Nucleus accumbens (tissue), 56 donors: ENCODE results near the gene PCDH11Y.
"Not testable (repeated sequence)": the region's sequence is repeated elsewhere in the genome, so short reads cannot be mapped to it uniquely, and the experiment has no call there.

Experiments
- DNase-seq, 56 donors: peaks; one replicate each; lab custom pipeline; 2025; lab: John Stamatoyannopoulos, UW

Gene PCDH11Y

DNA sequence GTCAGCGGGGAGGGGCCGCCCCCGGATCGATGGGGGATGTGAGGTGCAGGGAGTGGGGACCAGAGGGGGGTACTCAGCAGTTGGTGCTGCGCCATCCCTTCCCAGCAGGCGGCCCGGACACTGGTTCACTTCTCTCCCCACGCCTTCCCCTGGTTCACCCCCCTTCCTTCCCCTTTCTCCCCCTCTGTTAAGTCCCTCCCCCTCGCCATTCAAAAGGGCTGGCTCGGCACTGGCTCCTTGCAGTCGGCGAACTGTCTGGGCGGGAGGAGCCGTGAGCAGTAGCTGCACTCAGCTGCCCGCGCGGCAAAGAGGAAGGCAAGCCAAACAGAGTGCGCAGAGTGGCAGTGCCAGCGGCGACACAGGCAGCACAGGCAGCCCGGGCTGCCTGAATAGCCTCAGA lies at the start of gene PCDH11Y:
Gene PCDH11Y, plus strand, starts transcription at position 240 of the 400 bp plus-strand sequence. CDS start 56,804 bp downstream, outside the sequence.
- peak in 17 of 56 donors; percentile 0 to 35 (median 0) for DNase-seq

DNA sequence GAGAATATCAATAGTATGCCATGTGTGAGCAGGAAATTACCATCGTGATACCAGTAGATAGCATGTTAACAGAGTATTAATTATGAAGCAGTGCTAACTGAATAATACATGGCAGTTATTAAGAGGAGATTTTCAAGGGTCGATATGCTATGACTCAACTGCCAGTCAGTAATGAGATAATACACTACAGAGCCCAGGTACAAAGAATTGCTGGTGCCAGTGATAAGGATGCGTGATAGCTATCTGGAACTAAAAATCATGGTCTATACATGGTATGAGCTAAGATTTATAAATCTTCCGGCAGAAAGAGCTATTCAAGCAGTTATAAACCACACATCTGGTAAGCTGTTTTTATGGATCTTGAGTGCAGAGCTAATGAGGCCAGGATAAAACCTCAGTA lies 32.2 kb upstream of the PCDH11Y start:
- not testable (repeated sequence) for DNase-seq

GRCh38 chrY:4991743-4992400 lies 8.2 kb upstream of the PCDH11Y start:
- not testable (repeated sequence) for DNase-seq

GRCh38 chrY:4994892-4995291 lies 5.2 kb upstream of the PCDH11Y start:
- not testable (repeated sequence) for DNase-seq

DNA sequence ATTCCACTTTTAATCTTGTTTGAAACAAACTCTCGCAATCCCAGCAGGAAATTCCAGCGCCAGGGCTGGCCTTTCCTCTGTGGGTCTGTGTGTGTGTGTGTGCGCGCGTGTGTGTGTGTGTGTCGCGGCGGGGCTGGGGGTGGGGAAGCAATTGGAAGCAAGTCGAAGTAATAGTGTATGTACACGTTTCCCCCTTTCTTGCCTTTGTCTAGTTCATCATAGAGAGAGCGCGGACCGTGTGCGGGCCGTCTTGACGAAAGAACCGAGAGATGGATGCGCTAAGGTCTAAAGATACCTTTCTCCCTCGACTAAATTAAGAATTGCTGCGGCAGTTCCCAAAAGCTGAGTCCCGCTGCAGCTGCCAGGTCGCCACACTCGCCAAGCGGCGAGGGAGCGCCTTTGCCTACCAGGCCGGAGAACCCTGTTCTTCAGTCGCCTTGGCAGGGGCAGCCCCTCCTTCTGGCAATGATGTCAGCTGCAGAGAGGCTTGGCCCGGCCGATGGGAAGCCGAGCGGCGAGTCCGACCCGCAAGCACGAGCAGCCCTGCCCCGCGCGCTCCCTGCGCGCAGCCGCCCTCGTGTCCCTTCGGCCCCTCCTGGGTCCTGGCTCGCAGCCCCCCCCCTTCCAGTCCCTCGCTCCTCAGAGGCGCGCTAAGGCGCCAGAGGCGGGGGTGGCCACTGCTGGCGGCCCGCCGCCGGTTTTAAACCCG lies 2.5 kb downstream of the PCDH11Y start:
- peak in 2 of 56 donors; percentile 0 for DNase-seq

- DNase-seq: not testable (repeated sequence)
These were observed 39.0 kb downstream of the PCDH11Y start for GRCh38 chrY:5038972-5039523.

GRCh38 chrY:5083017-5083416 lies 82.9 kb downstream of the PCDH11Y start:
- not testable (repeated sequence) for DNase-seq

DNA sequence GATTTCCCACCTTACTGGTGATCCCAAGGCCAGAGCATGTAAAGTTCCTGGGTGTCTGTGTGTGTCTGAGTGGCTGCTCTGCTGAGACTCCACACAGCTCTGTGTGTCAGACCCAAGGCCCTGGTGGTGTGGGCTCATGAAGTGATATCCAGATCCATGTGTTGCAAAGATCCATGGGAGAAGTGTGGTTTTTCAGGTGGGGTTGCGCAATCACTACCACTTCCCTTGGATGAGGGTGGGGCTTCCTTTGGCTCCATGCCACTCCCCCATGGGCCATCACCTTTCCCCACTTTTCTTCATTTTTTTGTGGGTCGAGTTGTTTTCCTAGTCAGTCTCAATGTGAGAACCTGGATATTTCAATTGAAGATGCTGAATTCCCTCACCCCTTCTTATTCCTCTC lies 182.9 kb downstream of the PCDH11Y start:
- not testable (repeated sequence) for DNase-seq

DNA sequence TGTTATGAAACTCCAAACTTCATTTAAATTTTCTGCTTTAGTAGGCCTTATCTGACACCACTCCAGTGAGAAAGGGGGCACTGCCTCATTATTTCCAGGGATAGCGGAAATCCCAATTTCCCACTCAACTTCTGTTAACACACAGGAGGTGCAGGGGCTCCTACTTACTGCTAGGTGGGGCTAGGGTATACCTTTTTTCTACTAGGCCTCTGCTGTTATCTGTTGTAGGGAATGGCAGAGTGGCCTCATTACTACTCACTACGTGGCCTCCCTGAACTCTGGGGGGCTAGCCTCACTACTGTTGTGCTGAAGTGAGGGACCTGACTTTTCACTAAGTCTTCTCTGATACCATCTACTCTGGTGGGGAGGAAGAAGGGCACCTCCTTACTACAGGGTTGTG lies 215.0 kb downstream of the PCDH11Y start:
- not testable (repeated sequence) for DNase-seq

DNA sequence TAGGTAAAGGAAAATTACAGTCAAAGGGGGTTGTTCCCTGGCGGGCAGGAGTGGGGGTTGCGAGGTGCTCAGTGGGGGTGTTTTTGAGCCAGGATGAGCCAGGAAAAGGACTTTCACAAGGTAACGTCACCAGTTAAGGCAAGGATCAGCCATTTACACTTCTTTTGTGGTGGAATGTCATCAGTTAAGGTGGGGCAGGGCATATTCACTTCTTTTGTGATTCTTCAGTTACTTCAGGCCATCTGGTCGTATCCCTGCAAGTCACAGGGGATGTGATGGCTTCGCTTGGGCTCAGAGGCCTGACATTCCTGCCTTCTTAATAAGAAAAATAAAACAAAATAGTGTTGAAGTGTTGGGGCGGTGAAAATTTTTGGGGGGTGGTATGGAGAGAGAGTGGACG lies 324.8 kb downstream of the PCDH11Y start:
- not testable (repeated sequence) for DNase-seq

- not testable (repeated sequence) for DNase-seq
These were observed 342.1 kb downstream of the PCDH11Y start for GRCh38 chrY:5342220-5342619.

GRCh38 chrY:5543705-5544104 lies 543.6 kb downstream of the PCDH11Y start:
- not testable (repeated sequence) for DNase-seq

DNA sequence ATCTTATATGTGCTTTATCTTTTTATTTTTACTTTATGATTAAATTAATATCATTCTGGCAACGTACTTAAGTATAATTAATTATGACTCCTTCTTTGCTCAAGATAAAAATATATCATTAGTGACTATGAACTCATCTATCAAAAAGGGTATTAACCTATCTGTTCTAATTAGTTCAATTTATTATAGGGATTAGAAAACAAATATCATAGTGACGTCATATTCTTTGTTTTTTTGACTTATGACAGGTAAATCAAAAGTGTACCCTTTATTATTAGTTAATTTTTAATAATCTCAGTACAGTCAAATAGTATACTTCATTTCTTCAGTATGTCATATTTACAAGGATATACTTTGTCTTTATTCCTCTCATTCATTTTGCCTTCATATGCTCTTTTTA lies 638.5 kb downstream of the PCDH11Y start:
- not testable (repeated sequence) for DNase-seq

DNA sequence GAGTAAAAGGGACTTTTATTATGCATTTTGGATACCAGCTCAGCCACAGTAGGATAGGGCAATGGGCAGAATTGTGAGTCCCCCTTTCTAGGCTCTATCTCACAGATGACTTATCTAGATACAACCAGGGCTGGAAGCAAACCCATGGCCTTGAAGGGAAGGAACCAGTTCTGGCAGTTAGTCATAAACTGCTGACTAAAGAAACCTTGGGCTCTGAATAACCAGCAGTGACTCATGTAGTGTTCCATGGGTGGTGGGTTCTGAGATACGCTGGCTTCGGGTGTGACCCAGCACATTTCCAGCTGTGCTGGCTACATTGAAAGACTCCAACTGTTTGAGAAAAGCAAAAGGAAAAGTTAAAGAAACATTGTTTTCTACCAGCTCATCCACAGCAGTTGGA lies 679.2 kb downstream of the PCDH11Y start:
- DNase-seq: not testable (repeated sequence)

GRCh38 chrY:5708727-5709126 lies 708.6 kb downstream of the PCDH11Y start:
- not testable (repeated sequence) for DNase-seq

DNA sequence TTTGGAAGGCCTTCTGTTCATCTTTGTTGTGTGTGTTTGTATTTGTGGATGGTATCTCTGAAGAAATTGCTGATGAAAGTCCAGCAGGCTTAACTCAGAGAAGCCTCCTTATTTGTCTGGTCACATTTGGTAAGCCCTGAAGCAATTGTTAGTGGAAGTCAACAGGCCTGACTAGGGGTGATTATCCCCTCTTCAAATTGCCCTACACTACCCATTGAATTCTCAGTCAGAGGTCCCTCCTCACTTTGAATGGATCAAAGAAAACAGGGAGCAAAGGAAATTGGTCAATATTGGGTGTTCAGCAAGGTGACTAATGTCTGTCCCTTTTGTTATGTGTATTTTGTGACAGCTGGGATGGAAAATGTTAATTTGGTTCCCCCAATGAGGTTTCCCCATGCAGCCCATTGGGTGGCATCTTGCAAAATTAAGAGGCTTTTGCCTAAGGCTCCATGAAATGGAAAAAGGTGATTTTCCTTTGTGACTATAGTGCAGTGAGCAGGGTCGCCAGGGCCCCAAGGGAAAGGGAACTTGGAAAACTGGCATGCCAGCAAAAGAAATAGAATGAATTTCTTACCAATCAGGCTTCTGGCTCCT lies 709.8 kb downstream of the PCDH11Y start:
- DNase-seq: not testable (repeated sequence)

GRCh38 chrY:5761403-5761802 lies 761.3 kb downstream of the PCDH11Y start:
- not testable (repeated sequence) for DNase-seq

DNA sequence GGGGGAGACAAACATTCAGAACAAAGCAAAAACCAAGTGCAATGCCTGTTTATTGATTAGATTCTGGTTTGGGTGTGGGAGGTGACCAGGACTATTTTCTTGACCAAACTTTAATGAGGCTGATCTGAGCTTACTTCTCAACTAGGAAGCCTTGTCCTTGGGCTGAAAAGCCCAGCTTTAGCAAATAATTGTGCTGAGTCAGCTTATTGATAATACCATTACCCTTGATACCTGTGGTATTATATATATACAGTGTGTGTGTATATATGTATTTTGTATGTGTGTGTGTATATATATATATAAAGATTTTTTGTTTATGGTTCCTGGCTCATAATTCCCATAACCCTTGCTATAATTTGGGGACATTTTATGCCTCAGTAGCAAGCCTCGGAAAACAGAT lies 776.4 kb downstream of the PCDH11Y start:
- DNase-seq: not testable (repeated sequence)
